SJSA1 (cell line): ENCODE data around the gene UGT8. TPM values are rescaled to one million over a fixed set of nuclear protein-coding genes. Genes with fewer than 3 reads are reported as not detected.
"Not testable (repeated sequence)": the region's sequence is repeated elsewhere in the genome, so short reads cannot be mapped to it uniquely, and the experiment has no call there.

ENCODE experiments used
- DNase-seq, 2 experiments: peaks; one replicate each; pipeline ENCODE4 v3.0.0-alpha.2; 2015 to 2020; ENCODE audit warnings: low spot score in 2 of 2, low read depth in 1 of 2
- H3K27ac ChIP-seq: fragments of 250-450 bp; sonication (Bioruptor Pico); 2 replicates; pipeline ENCODE4 v1.5.1; 2020; ENCODE audit warnings: mild to moderate bottlenecking, moderate library complexity
- H3K27me3 ChIP-seq: fragments of 250-450 bp; sonication (Bioruptor Pico); replicated peaks from 2 replicates; pipeline ENCODE4 v1.5.1; 2020; ENCODE audit warnings: mild to moderate bottlenecking, moderate library complexity
- H3K36me3 ChIP-seq: fragments of 250-450 bp; sonication (Bioruptor Pico); 2 replicates; pipeline ENCODE4 v1.5.1; 2020; ENCODE audit warnings: mild to moderate bottlenecking
- H3K4me1 ChIP-seq: fragments of 250-450 bp; sonication (Bioruptor Pico); replicated peaks from 2 replicates; pipeline ENCODE4 v1.6.1; 2021; ENCODE audit warnings: mild to moderate bottlenecking
- H3K4me3 ChIP-seq: fragments of 250-450 bp; sonication (Bioruptor Pico); 2 replicates; pipeline ENCODE4 v1.5.1; 2020; ENCODE audit warnings: mild to moderate bottlenecking
- H3K9me3 ChIP-seq: fragments of 250-450 bp; sonication (Bioruptor Pico); replicated peaks from 2 replicates; pipeline ENCODE4 v1.5.1; 2020; ENCODE audit warnings: mild to moderate bottlenecking
- total RNA-seq: library from RNA; depleted of rRNA; stranded (reverse); fragments of >200 nt; shearing (Covaris generic); gene quantifications from 2 replicates; pipeline ENCODE4 v1.2.3, GENCODE V29; 2014; rRNA removed

Gene UGT8
- total RNA-seq, result not detected in 2 replicates

GRCh38 chr4:114598191-114599121 is at the start of gene UGT8:
Gene UGT8 (plus strand): TSS chr4:114598807. CDS start chr4:114622881, 24,074 bp downstream.
- no peak within 1 kb of the TSS for H3K27ac ChIP-seq
- peaks cover 48% of the 10 kb centered on the region for H3K27me3 ChIP-seq
- no peaks in the 10 kb centered on the region for H3K36me3 ChIP-seq
- H3K4me1 ChIP-seq, result peaks cover 9% of the 10 kb centered on the region
- H3K4me3 ChIP-seq, result peak within 1 kb of the TSS; percentile 28
- DNase-seq, result peak in 1 of 2 experiments; percentile 15
- no peaks in the 10 kb centered on the region for H3K9me3 ChIP-seq

- H3K27me3 ChIP-seq, result no peaks in the 10 kb centered on the region
These were observed 49.0 kb upstream of the UGT8 start for GRCh38 chr4:114549638-114550037.

GRCh38 chr4:114558446-114559020 is 40.1 kb upstream of the UGT8 start:
- Histone ChIP-seq H3K4me3 (no peak overlapping the region), H3K36me3 (no peaks in the 10 kb centered on the region), H3K4me1 (no peaks in the 10 kb centered on the region), H3K9me3 (peaks cover 5% of the 10 kb centered on the region; the same call in 1 of the 2 replicates), H3K27ac (no peak overlapping the region), H3K27me3 (no peaks in the 10 kb centered on the region)
- no peak for DNase-seq

More at GRCh38 chr4:114549638-114550037, 49.0 kb upstream of the UGT8 start:
- DNase-seq, result no peak
- no peaks in the 10 kb centered on the region for H3K4me1 ChIP-seq
- H3K9me3 ChIP-seq, result no peaks in the 10 kb centered on the region
- H3K36me3 ChIP-seq, result no peaks in the 10 kb centered on the region
- no peak overlapping the region for H3K27ac ChIP-seq
- no peak overlapping the region for H3K4me3 ChIP-seq

- no peak for DNase-seq
- no peaks in the 10 kb centered on the region for H3K27me3 ChIP-seq
- H3K9me3 ChIP-seq, result peaks cover 5% of the 10 kb centered on the region; the same call in 1 of the 2 replicates
These were observed 37.0 kb upstream of the UGT8 start for GRCh38 chr4:114561590-114561989.

GRCh38 chr4:114562176-114562904 is 36.3 kb upstream of the UGT8 start:
- H3K27ac ChIP-seq, result no peak overlapping the region
- no peaks in the 10 kb centered on the region for H3K36me3 ChIP-seq
- DNase-seq, result no peak
- H3K4me1 ChIP-seq, result no peaks in the 10 kb centered on the region
- H3K4me3 ChIP-seq, result no peak overlapping the region
- H3K9me3 ChIP-seq, result peaks cover 5% of the 10 kb centered on the region; the same call in 1 of the 2 replicates
- no peaks in the 10 kb centered on the region for H3K27me3 ChIP-seq

More at GRCh38 chr4:114561590-114561989, 37.0 kb upstream of the UGT8 start:
- H3K4me1 ChIP-seq, result no peaks in the 10 kb centered on the region
- H3K36me3 ChIP-seq, result no peaks in the 10 kb centered on the region
- H3K27ac ChIP-seq, result no peak overlapping the region
- H3K4me3 ChIP-seq, result no peak overlapping the region

- H3K4me1 ChIP-seq, result no peaks in the 10 kb centered on the region
- no peaks in the 10 kb centered on the region for H3K27me3 ChIP-seq
- no peak for DNase-seq
- H3K27ac ChIP-seq, result no peak overlapping the region
- H3K9me3 ChIP-seq, result peaks cover 5% of the 10 kb centered on the region; the same call in 1 of the 2 replicates
- no peak overlapping the region for H3K4me3 ChIP-seq
- no peaks in the 10 kb centered on the region for H3K36me3 ChIP-seq
These were observed 34.9 kb upstream of the UGT8 start for GRCh38 chr4:114563536-114564315.

GRCh38 chr4:114577386-114577785 is 21.2 kb upstream of the UGT8 start:
- 0 out of 2 replicates have a peak, but pooled peaks cover 2% of the 10 kb centered on the region for H3K9me3 ChIP-seq

GRCh38 chr4:114582621-114583020 is 16.0 kb upstream of the UGT8 start:
- Histone ChIP-seq H3K4me3 (no peak overlapping the region), H3K27me3 (peaks cover 4% of the 10 kb centered on the region; the same call in 1 of the 2 replicates), H3K9me3 (0 out of 2 replicates have a peak, but pooled peaks cover 2% of the 10 kb centered on the region), H3K27ac (no peak overlapping the region), H3K4me1 (no peaks in the 10 kb centered on the region), H3K36me3 (no peaks in the 10 kb centered on the region)
- no peak for DNase-seq

More at GRCh38 chr4:114577386-114577785, 21.2 kb upstream of the UGT8 start:
- H3K4me1 ChIP-seq, result no peaks in the 10 kb centered on the region
- DNase-seq, result no peak
- H3K36me3 ChIP-seq, result no peaks in the 10 kb centered on the region
- H3K4me3 ChIP-seq, result no peak overlapping the region
- no peaks in the 10 kb centered on the region for H3K27me3 ChIP-seq
- no peak overlapping the region for H3K27ac ChIP-seq

GRCh38 chr4:114588305-114588704 is 10.3 kb upstream of the UGT8 start:
- no peaks in the 10 kb centered on the region for H3K36me3 ChIP-seq
- no peak for DNase-seq
- H3K4me3 ChIP-seq, result no peak overlapping the region
- no peaks in the 10 kb centered on the region for H3K9me3 ChIP-seq
- H3K27ac ChIP-seq, result no peak overlapping the region
- no peaks in the 10 kb centered on the region for H3K4me1 ChIP-seq
- peaks cover 12% of the 10 kb centered on the region; the same call in 1 of the 2 replicates for H3K27me3 ChIP-seq

- H3K27ac ChIP-seq, DNase-seq, H3K36me3 ChIP-seq, H3K27me3 ChIP-seq, H3K9me3 ChIP-seq, H3K4me3 ChIP-seq, H3K4me1 ChIP-seq: not testable (repeated sequence)
These were observed 8.2 kb upstream of the UGT8 start for GRCh38 chr4:114590360-114590759.

GRCh38 chr4:114593526-114593925 is 5.1 kb upstream of the UGT8 start:
- Histone ChIP-seq H3K27me3 (peaks cover 26% of the 10 kb centered on the region), H3K27ac (no peak overlapping the region), H3K4me1 (peaks cover 6% of the 10 kb centered on the region), H3K4me3 (no peak overlapping the region), H3K36me3 (no peaks in the 10 kb centered on the region), H3K9me3 (no peaks in the 10 kb centered on the region)
- no peak for DNase-seq

- no peak for DNase-seq
- Histone ChIP-seq H3K27me3 (peaks cover 38% of the 10 kb centered on the region), H3K4me1 (peaks cover 9% of the 10 kb centered on the region), H3K36me3 (no peaks in the 10 kb centered on the region), H3K4me3 (no peak overlapping the region), H3K27ac (no peak overlapping the region), H3K9me3 (no peaks in the 10 kb centered on the region)
These were observed 3.4 kb upstream of the UGT8 start for GRCh38 chr4:114595207-114595606.

GRCh38 chr4:114595921-114596320 is 2.7 kb upstream of the UGT8 start:
- no peak for DNase-seq

More at GRCh38 chr4:114595921-114596320, 2.7 kb upstream of the UGT8 start:
- peaks cover 45% of the 10 kb centered on the region for H3K27me3 ChIP-seq
- H3K9me3 ChIP-seq, result no peaks in the 10 kb centered on the region
- H3K36me3 ChIP-seq, result no peaks in the 10 kb centered on the region
- no peak overlapping the region for H3K4me3 ChIP-seq
- peaks cover 9% of the 10 kb centered on the region for H3K4me1 ChIP-seq
- no peak overlapping the region for H3K27ac ChIP-seq
